Measurements from ENCODE around the gene ATP6V0E1. TPM values are rescaled to one million over a fixed set of nuclear protein-coding genes. Genes with fewer than 3 reads are reported as not detected.
A peak's percentile ranks its signal among the peaks of the same experiment; 100 is the strongest.

Gene ATP6V0E1
- total RNA-seq, 1 experiment from 2014 or later, result 84.6 TPM

DNA sequence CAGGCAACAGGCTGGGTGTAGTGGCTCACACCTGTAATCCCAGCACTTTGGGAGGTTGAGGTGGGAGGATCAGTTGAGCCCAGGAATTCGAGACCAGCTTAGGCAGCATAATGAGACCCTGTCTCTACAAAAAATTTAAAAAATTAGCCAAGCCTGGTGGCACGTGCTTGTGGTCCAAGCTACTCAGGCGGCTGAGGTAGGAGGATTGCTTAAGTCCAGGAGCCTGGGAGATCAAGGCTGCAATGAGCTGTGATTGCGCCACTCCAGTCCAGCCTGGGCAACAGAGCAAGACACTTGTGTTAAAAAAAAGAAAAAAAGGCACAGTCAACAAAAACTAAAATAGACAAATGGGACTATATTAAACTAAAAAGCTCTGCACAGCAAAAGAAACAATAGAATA lies 29.3 kb downstream of the ATP6V0E1 start:
- ATAC-seq, result no peak
- ChIA-PET POLR2A (no interaction called here), RAD21 (ENCODE audit: low non-redundant PET in 1 of 2, low total read pairs in 2 of 2, uncharacterized antibody in 2 of 2, unreplicated experiment in 2 of 2) (no interaction called here), CTCF (no interaction called here)
- Histone ChIP-seq H3K79me2 (ENCODE audit: insufficient read depth, low read length) (peaks cover 63% of the 10 kb centered on the region), H3K4me1 (ENCODE audit: control insufficient read depth in 1 of 2, insufficient read depth in 2 of 2, low read length in 2 of 2) (peaks cover 41 to 53% of the 10 kb centered on the region in 2 experiments), H3K9me2 (ENCODE audit: insufficient read depth) (no peaks in the 10 kb centered on the region), H2AFZ (ENCODE audit: low read depth, low read length, poor library complexity, severe bottlenecking) (no peak overlapping the region), H3K4me3 (replicated peaks in 1 of 2; ENCODE audit: low read depth in 1 of 2, low read length in 2 of 2) (no peak overlapping the region), H3K36me3 (ENCODE audit: control insufficient read depth in 1 of 2, insufficient read depth in 2 of 2, low read length in 2 of 2) (no peaks in the 10 kb centered on the region), H4K20me1 (ENCODE audit: insufficient read depth) (no peaks in the 10 kb centered on the region), H3K9ac (ENCODE audit: low read length) (no peak overlapping the region), H3K27ac (ENCODE audit: low read depth, low read length) (no peak overlapping the region), H3K9me3 (ENCODE audit: control insufficient read depth in 1 of 2, insufficient read depth in 1 of 2, low read depth in 1 of 2, low read length in 2 of 2) (no peaks in the 10 kb centered on the region), H3K4me2 (ENCODE audit: low read length) (no peak overlapping the region), H3K27me3 (ENCODE audit: insufficient read depth, low read length) (no peaks in the 10 kb centered on the region)
- BruUV-seq (replicated peaks), result no TSS peak
- TF ChIP-seq CTCF (IDR thresholded peaks at IDR 0.05 in 2 of 3, conservative IDR thresholded peaks at IDR 0.05 in 1 of 3; ENCODE audit: borderline replicate concordance in 1 of 3, insufficient read depth in 1 of 3, low read depth in 2 of 3, low read length in 2 of 3) (no peak), POLR2AphosphoS5 (IDR thresholded peaks at IDR 0.05; ENCODE audit: low read depth, low read length) (no peak)
- TF ChIP-seq, protein P1, sequence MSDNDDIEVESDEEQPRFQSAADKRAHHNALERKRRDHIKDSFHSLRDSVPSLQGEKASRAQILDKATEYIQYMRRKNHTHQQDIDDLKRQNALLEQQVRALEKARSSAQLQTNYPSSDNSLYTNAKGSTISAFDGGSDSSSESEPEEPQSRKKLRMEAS (IDR thresholded peaks at IDR 0.05), result no peak
- no peak for DNase-seq (ENCODE audit: low read depth, low spot score)
- intact Hi-C loops (cut with micrococcal nuclease), result no loop called here

GRCh38 chr5:173014671-173015070 lies 31.1 kb downstream of the ATP6V0E1 start:
- intact Hi-C loops (cut with micrococcal nuclease), result no loop called here
- H3K79me2 ChIP-seq (ENCODE audit: insufficient read depth, low read length), result peaks cover 69% of the 10 kb centered on the region
- no peak for TF ChIP-seq ZBTB33 (IDR thresholded peaks at IDR 0.05; ENCODE audit: extremely low read depth, insufficient replicate concordance, low read length)
- no peak for TF ChIP-seq EGR1 (IDR thresholded peaks at IDR 0.05; ENCODE audit: low read depth)
- no peak for TF ChIP-seq ZFX (IDR thresholded peaks at IDR 0.05)
- no peak for TF ChIP-seq CBX3 (IDR thresholded peaks at IDR 0.05; ENCODE audit: low read depth)
- no peak for TF ChIP-seq CEBPB (IDR thresholded peaks at IDR 0.05; ENCODE audit: low read depth)
- no peak for TF ChIP-seq SP1 (IDR thresholded peaks at IDR 0.05; ENCODE audit: low read depth)
- no peak for TF ChIP-seq JUND (IDR thresholded peaks at IDR 0.05)
- TF ChIP-seq EZH2 (IDR thresholded peaks at IDR 0.05), result no peak
- no peak for TF ChIP-seq POLR2AphosphoS5 (IDR thresholded peaks at IDR 0.05; ENCODE audit: low read depth, low read length)
- no peak for TF ChIP-seq YY1 (IDR thresholded peaks at IDR 0.05; ENCODE audit: extremely low read depth, insufficient replicate concordance, low read depth, low read length)
- TF ChIP-seq, protein P2, sequence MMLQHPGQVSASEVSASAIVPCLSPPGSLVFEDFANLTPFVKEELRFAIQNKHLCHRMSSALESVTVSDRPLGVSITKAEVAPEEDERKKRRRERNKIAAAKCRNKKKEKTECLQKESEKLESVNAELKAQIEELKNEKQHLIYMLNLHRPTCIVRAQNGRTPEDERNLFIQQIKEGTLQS (IDR thresholded peaks at IDR 0.05), result no peak
- no peak for TF ChIP-seq SRF (IDR thresholded peaks at IDR 0.05; ENCODE audit: low read depth)
- TF ChIP-seq SIN3A (IDR thresholded peaks at IDR 0.05; ENCODE audit: low read depth), result no peak

More at GRCh38 chr5:173014671-173015070, 31.1 kb downstream of the ATP6V0E1 start:
- Histone ChIP-seq H3K9me2 (ENCODE audit: insufficient read depth) (no peaks in the 10 kb centered on the region), H3K27me3 (ENCODE audit: insufficient read depth, low read length) (no peaks in the 10 kb centered on the region), H3K4me1 (ENCODE audit: control insufficient read depth in 1 of 2, insufficient read depth in 2 of 2, low read length in 2 of 2) (peaks cover 32 to 45% of the 10 kb centered on the region in 2 experiments), H3K27ac (ENCODE audit: low read depth, low read length) (peak overlapping the region; percentile 79), H3K4me3 (replicated peaks in 1 of 2; ENCODE audit: low read depth in 1 of 2, low read length in 2 of 2) (no peak overlapping the region), H4K20me1 (ENCODE audit: insufficient read depth) (no peaks in the 10 kb centered on the region), H3K9ac (ENCODE audit: low read length) (no peak overlapping the region), H3K36me3 (ENCODE audit: control insufficient read depth in 1 of 2, insufficient read depth in 2 of 2, low read length in 2 of 2) (no peaks in the 10 kb centered on the region), H2AFZ (ENCODE audit: low read depth, low read length, poor library complexity, severe bottlenecking) (no peak overlapping the region), H3K9me3 (ENCODE audit: control insufficient read depth in 1 of 2, insufficient read depth in 1 of 2, low read depth in 1 of 2, low read length in 2 of 2) (no peaks in the 10 kb centered on the region), H3K4me2 (ENCODE audit: low read length) (no peak overlapping the region)
- no peak for DNase-seq (ENCODE audit: low read depth, low spot score)
- ChIA-PET CTCF (no interaction called here), POLR2A (no interaction called here), RAD21 (ENCODE audit: low non-redundant PET in 1 of 2, low total read pairs in 2 of 2, uncharacterized antibody in 2 of 2, unreplicated experiment in 2 of 2) (no interaction called here)
- ATAC-seq, result no peak
- no TSS peak for BruUV-seq (replicated peaks)

Measured in HCT116 (cell line).